B cell (primary cell): ENCODE data around the gene CABCOCO1. TPM values are rescaled to one million over a fixed set of nuclear protein-coding genes. Genes with fewer than 3 reads are reported as not detected.
"Not testable (repeated sequence)": the region's sequence is repeated elsewhere in the genome, so short reads cannot be mapped to it uniquely, and the experiment has no call there.

Source experiments
- ATAC-seq: fragments of 200-7000 bp; cut with Tn5 transposase; one replicate; pipeline ENCODE4 v1.10.0; 2021; ENCODE audit warnings: low read depth, mild to moderate bottlenecking, moderate number of reproducible peaks, moderate library complexity
- CTCF ChIA-PET: fragments of 350-600 bp; sonication (Branson Sonifier 250); formaldehyde crosslinking; loops from one replicate; lab custom pipeline; 2021; ENCODE audit warnings: antibody characterized with exemption, inconsistent platforms; lab: Charles Lee
- POLR2A ChIA-PET: fragments of 350-600 bp; sonication (Branson Sonifier 250); formaldehyde crosslinking; loops from one replicate; lab custom pipeline; 2021; ENCODE audit warnings: antibody characterized with exemption; lab: Charles Lee
- DNase-seq: peaks from one replicate; pipeline ENCODE4 v3.0.0; 2013
- H2AFZ ChIP-seq: 2 replicates; pipeline ENCODE4 v1.6.1; 2012; ENCODE audit warnings: mild to moderate bottlenecking, low read depth, low read length; ENCODE audit not compliant: insufficient read depth, poor library complexity, severe bottlenecking
- H3K27ac ChIP-seq, 2 donors: 1 replicate in 1 of 2; 2 replicates in 1 of 2; pipeline ENCODE4 v1.5.1; 2012 to 2013; ENCODE audit warnings: low read length in 2 of 2, mild to moderate bottlenecking in 2 of 2, moderate library complexity in 1 of 2
- H3K27me3 ChIP-seq, 4 experiments: fragments of 200-600 bp in 1 of 4; sonication (generic) in 1 of 4; replicated peaks in 1 of 4; 1 replicate in 2 of 4; 2 replicates in 2 of 4; pipeline versions ENCODE4 v1.6.1 to v1.7.0; 2013 to 2016; ENCODE audit warnings: low read length in 3 of 4, mild to moderate bottlenecking in 2 of 4, mixed read lengths in 1 of 4, moderate library complexity in 1 of 4; ENCODE audit not compliant: insufficient read depth in 4 of 4, control insufficient read depth in 3 of 4; ENCODE audit errors: control extremely low read depth in 1 of 4
- H3K36me3 ChIP-seq, 2 experiments: replicated peaks in 1 of 2; 1 replicate in 1 of 2; 2 replicates in 1 of 2; pipeline versions ENCODE4 v1.6.1 to v1.7.1; 2013; ENCODE audit warnings: low read length in 1 of 2; ENCODE audit not compliant: insufficient read depth in 2 of 2, control insufficient read depth in 1 of 2; ENCODE audit errors: control extremely low read depth in 1 of 2, extremely low read depth in 1 of 2
- H3K4me1 ChIP-seq, 2 donors: fragments of 200-600 bp in 1 of 2; sonication (generic) in 1 of 2; 1 replicate in 1 of 2; 2 replicates in 1 of 2; pipeline versions ENCODE4 v1.5.1 to v1.6.1; 2013 to 2017; ENCODE audit warnings: low read length in 2 of 2; ENCODE audit not compliant: control insufficient read depth in 2 of 2, insufficient read depth in 2 of 2
- H3K4me2 ChIP-seq: replicated peaks from 2 replicates; pipeline ENCODE3; 2012; ENCODE audit warnings: mild to moderate bottlenecking, low read depth, low read length; ENCODE audit not compliant: poor library complexity, severe bottlenecking
- H3K4me3 ChIP-seq, 5 experiments: fragments of 200-600 bp in 1 of 5; sonication (generic) in 1 of 5; 1 replicate in 3 of 5; 2 replicates in 2 of 5; pipeline versions ENCODE4 v1.5.1 to v1.7.0; 2011 to 2016; ENCODE audit warnings: low read length in 4 of 5, mild to moderate bottlenecking in 4 of 5, low read depth in 2 of 5, control low read depth in 1 of 5, moderate library complexity in 1 of 5; ENCODE audit not compliant: insufficient read depth in 1 of 5; ENCODE audit errors: control extremely low read depth in 1 of 5, extremely low read depth in 1 of 5
- H3K79me2 ChIP-seq: fragments of 200-600 bp; sonication (generic); one replicate; pipeline ENCODE4 v1.6.0; 2016; ENCODE audit warnings: low read length; ENCODE audit not compliant: control insufficient read depth, insufficient read depth
- H3K9ac ChIP-seq: fragments of 200-600 bp; sonication (generic); 2 replicates; pipeline ENCODE4 v1.6.1; 2017; ENCODE audit warnings: mild to moderate bottlenecking, low read length, moderate library complexity
- H3K9me3 ChIP-seq, 3 donors: one replicate each; pipeline versions ENCODE4 v1.6.1 to v1.7.1; 2013; ENCODE audit warnings: low read length in 2 of 3; ENCODE audit not compliant: control insufficient read depth in 2 of 3, insufficient read depth in 1 of 3; ENCODE audit errors: control extremely low read depth in 1 of 3
- H4K20me1 ChIP-seq: 2 replicates; pipeline ENCODE4 v1.6.0; 2012; ENCODE audit warnings: mild to moderate bottlenecking, low read length; ENCODE audit not compliant: insufficient read depth, control insufficient read depth, poor library complexity, severe bottlenecking
- H3K27ac Mint-ChIP-seq: one replicate; pipeline ENCODE4 v1.8.0; 2021; ENCODE audit warnings: mixed read lengths
- H3K27me3 Mint-ChIP-seq: one replicate; pipeline ENCODE4 v1.8.0; 2021; ENCODE audit warnings: mixed read lengths
- H3K4me1 Mint-ChIP-seq: one replicate; pipeline ENCODE4 v1.8.0; 2021; ENCODE audit warnings: mixed read lengths
- H3K4me3 Mint-ChIP-seq: one replicate; pipeline ENCODE4 v1.8.0; 2021; ENCODE audit warnings: mixed read lengths
- H3K9me3 Mint-ChIP-seq: one replicate; pipeline ENCODE4 v1.8.0; 2022; ENCODE audit warnings: mixed read lengths; ENCODE audit not compliant: insufficient read depth
- EZH2 ChIP-seq: IDR thresholded peaks from 2 replicates; pipeline ENCODE4 v1.6.1; 2012; ENCODE audit warnings: borderline replicate concordance, low read depth, mild to moderate bottlenecking, moderate library complexity, low read length; ENCODE audit not compliant: insufficient read depth, poor library complexity, severe bottlenecking
- WGBS: methylation state at CpG from one replicate; pipeline ENCODE4 v1.1.5; 2013; ENCODE audit warnings: missing lambda C conversion rate; ENCODE audit not compliant: insufficient coverage; 5-methylcytosine and 5-hydroxymethylcytosine counted together
- intact Hi-C: fragments of 100-400 bp; cut with micrococcal nuclease; formaldehyde crosslinking; loops from one replicate; pipeline ENCODE4 v1.10.0; 2022
- polyA plus RNA-seq: library from polyadenylated mRNA; depleted of rRNA; stranded (reverse); fragments of >200 nt; gene quantifications from 2 replicates; pipeline ENCODE4 v1.2.3, GENCODE V29; 2012
- total RNA-seq, 2 donors: library from RNA; stranded (reverse); fragments of 120-200 nt in 1 of 2; gene quantifications; 1 replicate in 1 of 2; 2 replicates in 1 of 2; pipeline versions ENCODE4 v1.2.3 to v1.2.4, GENCODE V29; 2013 to 2022
- TF ChIP-seq, protein P1 (sequence below): fragments of 200-600 bp; IDR thresholded peaks from one replicate; pipeline ENCODE4 v1.8.0; 2022; ENCODE audit warnings: antibody characterized with exemption, mild to moderate bottlenecking

Gene CABCOCO1
- total and polyA plus RNA-seq, 2 donors (not counting 1 experiment from before 2014, with no cell fraction given) = not detected

DNA sequence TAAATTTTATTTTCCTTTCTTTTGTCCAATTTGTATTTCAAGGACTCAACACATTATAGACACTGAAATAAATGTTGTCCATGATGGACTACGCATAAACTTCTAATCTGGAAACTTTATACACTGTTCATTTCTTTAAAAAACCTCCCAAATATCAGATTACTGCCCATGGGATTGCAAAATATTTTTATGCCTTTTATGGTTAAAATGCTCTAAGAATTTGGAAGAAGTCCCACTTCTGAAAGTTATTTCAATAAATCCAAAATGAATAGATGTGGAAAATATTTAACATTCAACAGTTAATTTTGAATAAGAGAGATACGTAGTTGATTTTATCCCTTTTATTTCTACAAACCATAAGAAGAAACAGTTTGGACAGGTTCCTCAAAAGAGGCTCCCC is 46.1 kb downstream of the CABCOCO1 start:
- WGBS = no CpG with 5 or more reads among the region's 2 CpGs
- intact Hi-C loops = no loop called here
- POLR2A ChIA-PET = no interaction called here

DNA sequence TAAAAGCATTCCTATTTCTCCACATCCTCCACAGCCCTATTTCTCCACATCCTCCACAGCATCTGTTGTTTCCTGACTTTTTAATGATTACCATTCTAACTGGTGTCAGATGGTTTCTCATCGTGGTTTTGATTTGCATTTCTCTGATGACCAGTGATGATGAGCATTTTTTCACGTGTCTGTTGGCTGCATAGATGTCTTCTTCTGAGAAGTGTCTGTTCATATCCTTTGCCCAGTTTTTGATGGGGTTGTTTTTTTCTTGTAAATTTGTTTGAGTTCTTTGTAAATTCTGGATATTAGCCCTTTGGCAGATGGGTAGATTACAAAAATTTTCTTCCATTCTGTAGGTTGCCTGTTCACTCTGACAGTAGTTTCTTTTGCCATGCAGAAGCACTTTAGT is 49.4 kb downstream of the CABCOCO1 start:
- DNase-seq, H3K4me3 ChIP-seq, H3K36me3 ChIP-seq, H3K27ac ChIP-seq, H3K4me1 Mint-ChIP-seq, ATAC-seq, intact Hi-C loops, H2AFZ ChIP-seq, H3K4me2 ChIP-seq, CTCF ChIA-PET, H3K79me2 ChIP-seq, H3K4me3 Mint-ChIP-seq, H3K9me3 ChIP-seq, POLR2A ChIA-PET, H3K9me3 Mint-ChIP-seq, H3K27ac Mint-ChIP-seq, H3K27me3 ChIP-seq, H4K20me1 ChIP-seq, H3K9ac ChIP-seq, H3K4me1 ChIP-seq: not testable (repeated sequence)
- no CpG with 5 or more reads among the region's 2 CpGs for WGBS
- peaks cover 35% of the 10 kb centered on the region for H3K27me3 Mint-ChIP-seq

More for the DNA sequence above, 46.1 kb downstream of the CABCOCO1 start:
- Mint-ChIP-seq H3K27me3 (peaks cover 17% of the 10 kb centered on the region), H3K9me3 (peaks cover 2% of the 10 kb centered on the region), H3K27ac (no peak overlapping the region), H3K4me1 (no peaks in the 10 kb centered on the region), H3K4me3 (no peak overlapping the region)
- Histone ChIP-seq H3K9ac (no peak overlapping the region), H4K20me1 (no peaks in the 10 kb centered on the region), H3K36me3 (no peaks in the 10 kb centered on the region), H2AFZ (no peak overlapping the region), H3K4me1 (no peaks in the 10 kb centered on the region), H3K79me2 (no peaks in the 10 kb centered on the region), H3K4me3 (no peak overlapping the region), H3K9me3 (no peaks in the 10 kb centered on the region), H3K4me2 (no peak overlapping the region), H3K27ac (no peak overlapping the region), H3K27me3 (no peaks in the 10 kb centered on the region)
- ATAC-seq = no peak
- CTCF ChIA-PET = no interaction called here
- TF ChIP-seq, protein P1, sequence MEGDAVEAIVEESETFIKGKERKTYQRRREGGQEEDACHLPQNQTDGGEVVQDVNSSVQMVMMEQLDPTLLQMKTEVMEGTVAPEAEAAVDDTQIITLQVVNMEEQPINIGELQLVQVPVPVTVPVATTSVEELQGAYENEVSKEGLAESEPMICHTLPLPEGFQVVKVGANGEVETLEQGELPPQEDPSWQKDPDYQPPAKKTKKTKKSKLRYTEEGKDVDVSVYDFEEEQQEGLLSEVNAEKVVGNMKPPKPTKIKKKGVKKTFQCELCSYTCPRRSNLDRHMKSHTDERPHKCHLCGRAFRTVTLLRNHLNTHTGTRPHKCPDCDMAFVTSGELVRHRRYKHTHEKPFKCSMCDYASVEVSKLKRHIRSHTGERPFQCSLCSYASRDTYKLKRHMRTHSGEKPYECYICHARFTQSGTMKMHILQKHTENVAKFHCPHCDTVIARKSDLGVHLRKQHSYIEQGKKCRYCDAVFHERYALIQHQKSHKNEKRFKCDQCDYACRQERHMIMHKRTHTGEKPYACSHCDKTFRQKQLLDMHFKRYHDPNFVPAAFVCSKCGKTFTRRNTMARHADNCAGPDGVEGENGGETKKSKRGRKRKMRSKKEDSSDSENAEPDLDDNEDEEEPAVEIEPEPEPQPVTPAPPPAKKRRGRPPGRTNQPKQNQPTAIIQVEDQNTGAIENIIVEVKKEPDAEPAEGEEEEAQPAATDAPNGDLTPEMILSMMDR = no peak
- no peak for TF ChIP-seq EZH2
- DNase-seq = no peak

DNA sequence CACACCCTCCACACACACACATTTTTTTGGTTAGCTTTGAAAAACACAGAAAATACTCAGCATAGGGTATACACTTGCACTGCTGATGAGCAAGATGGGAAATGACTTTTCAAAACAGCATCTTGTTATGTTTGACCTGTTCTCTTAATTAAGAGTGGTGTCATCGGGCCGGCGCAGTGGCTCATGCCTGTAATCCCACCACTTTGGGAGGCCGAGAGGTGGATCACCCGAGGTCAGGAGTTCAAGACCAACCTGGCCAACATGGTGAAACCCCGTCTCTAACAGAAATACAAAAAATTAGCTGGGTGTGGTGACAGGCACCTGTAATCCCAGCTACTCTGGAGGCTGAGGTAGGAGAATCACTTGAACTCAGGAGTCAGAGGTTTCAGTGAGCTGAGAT is 56.7 kb downstream of the CABCOCO1 start:
- H4K20me1 ChIP-seq, H3K9me3 ChIP-seq, H3K79me2 ChIP-seq, ATAC-seq, DNase-seq, H3K27me3 ChIP-seq, H3K9ac ChIP-seq, H3K36me3 ChIP-seq, H3K4me2 ChIP-seq, H3K9me3 Mint-ChIP-seq, CTCF ChIA-PET, H2AFZ ChIP-seq, H3K4me3 Mint-ChIP-seq, POLR2A ChIA-PET, H3K4me1 Mint-ChIP-seq, H3K27ac ChIP-seq, intact Hi-C loops, H3K4me1 ChIP-seq, H3K4me3 ChIP-seq, H3K27ac Mint-ChIP-seq: not testable (repeated sequence)
- 96% methylated on average over 5 of the region's 6 CpGs for WGBS
- peaks cover 31% of the 10 kb centered on the region for H3K27me3 Mint-ChIP-seq
